Measurements from ENCODE around the gene ADAMTS3.

The ADAMTS3 gene

DNA sequence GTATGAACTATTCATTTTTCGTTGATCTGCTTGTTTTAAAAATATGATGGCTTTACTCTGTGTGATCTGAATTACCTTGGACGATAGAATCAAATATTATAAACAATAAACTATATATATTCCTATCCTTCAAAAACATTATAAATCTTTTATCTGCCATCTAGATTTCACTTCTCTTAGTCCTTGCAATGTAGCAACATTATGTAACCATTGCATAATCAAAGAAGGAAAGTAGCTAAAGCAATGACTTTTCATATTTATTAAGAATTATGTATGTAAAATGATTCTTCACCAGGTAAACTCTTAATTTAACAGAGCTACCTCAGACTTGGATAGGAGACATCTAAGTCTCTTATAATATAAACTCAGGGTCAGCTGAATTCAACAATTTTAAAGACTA is 210.5 kb downstream of the ADAMTS3 start:
- Histone ChIP-seq H3K18ac (ENCODE audit: low read length) (no peak overlapping the region), H3K27ac (replicated peaks; ENCODE audit: low read length) (no peak overlapping the region), H3K4me2 (ENCODE audit: insufficient read depth, low read length, poor library complexity, severe bottlenecking) (no peak overlapping the region), H3K4ac (ENCODE audit: low read length) (no peak overlapping the region), H2AFZ (ENCODE audit: low read length) (no peak overlapping the region), H3K36me3 (replicated peaks in 1 of 2; ENCODE audit: control insufficient read depth in 2 of 2, insufficient read depth in 2 of 2, low read length in 2 of 2) (no peaks in the 10 kb centered on the region), H3K27me3 (ENCODE audit: control insufficient read depth in 3 of 3, insufficient read depth in 3 of 3, low read depth in 1 of 3, low read length in 3 of 3) (no peaks in the 10 kb centered on the region), H3K14ac (ENCODE audit: low read length) (no peak overlapping the region), H4K91ac (ENCODE audit: low read depth, low read length, poor library complexity) (no peak overlapping the region), H4K8ac (ENCODE audit: low read depth, low read length) (no peak overlapping the region), H2AK5ac (ENCODE audit: low read depth, low read length) (no peak overlapping the region), H3K23ac (ENCODE audit: low read depth, low read length, poor library complexity) (no peak overlapping the region), H3K4me1 (ENCODE audit: control insufficient read depth in 2 of 2, insufficient read depth in 1 of 2, low read depth in 1 of 2, low read length in 2 of 2) (no peaks in the 10 kb centered on the region), H3K4me3 (ENCODE audit: low read length in 2 of 2) (no peak overlapping the region), H3K9me3 (replicated peaks in 1 of 2; ENCODE audit: control insufficient read depth in 2 of 2, insufficient read depth in 1 of 2, low read depth in 1 of 2, low read length in 2 of 2) (no peaks in the 10 kb centered on the region), H3K79me1 (ENCODE audit: low read depth, low read length) (no peaks in the 10 kb centered on the region), H3K9ac (ENCODE audit: low read depth, low read length, poor library complexity) (no peak overlapping the region), H2BK5ac (ENCODE audit: low read length) (no peak overlapping the region), H2BK12ac (ENCODE audit: low read length) (no peak overlapping the region), H2BK15ac (ENCODE audit: low read length) (no peak overlapping the region), H2BK120ac (ENCODE audit: low read depth, low read length) (no peak overlapping the region)
- WGBS, 2 donors (ENCODE audit: extremely low coverage in 2 of 2, insufficient read length in 2 of 2, insufficient replicate concordance in 1 of 2): no CpG with 5 or more reads among the region's 2 CpGs
- no peak for DNase-seq (ENCODE audit: low spot score)

DNA sequence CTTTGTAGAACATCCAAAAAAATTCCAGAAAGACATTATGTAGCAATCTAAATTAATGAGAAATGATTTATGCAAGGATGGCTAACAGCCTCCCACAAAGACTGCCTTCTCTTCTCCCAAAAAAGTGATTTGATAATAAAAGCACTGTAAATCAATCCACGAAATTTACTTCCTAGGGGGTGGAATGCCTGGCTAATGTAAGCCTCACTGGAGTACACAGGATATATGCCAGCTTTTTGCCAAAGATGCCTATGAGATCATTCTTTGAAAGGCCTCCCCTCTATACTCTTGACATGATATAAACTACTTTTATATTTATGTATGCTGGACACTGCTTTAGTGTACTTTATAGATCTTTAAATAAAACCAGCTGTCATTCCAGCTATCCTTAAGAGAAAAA is 211.1 kb downstream of the ADAMTS3 start:
- H2AK5ac ChIP-seq (ENCODE audit: low read depth, low read length): no peak overlapping the region
- no peak overlapping the region for H3K4me3 ChIP-seq (ENCODE audit: low read length in 2 of 2)
- H3K79me1 ChIP-seq (ENCODE audit: low read depth, low read length): no peaks in the 10 kb centered on the region
- H3K9ac ChIP-seq (ENCODE audit: low read depth, low read length, poor library complexity): no peak overlapping the region
- H3K4ac ChIP-seq (ENCODE audit: low read length): no peak overlapping the region
- H3K23ac ChIP-seq (ENCODE audit: low read depth, low read length, poor library complexity): no peak overlapping the region
- H2AFZ ChIP-seq (ENCODE audit: low read length): no peak overlapping the region
- no peak overlapping the region for H4K91ac ChIP-seq (ENCODE audit: low read depth, low read length, poor library complexity)
- H3K18ac ChIP-seq (ENCODE audit: low read length): no peak overlapping the region
- H4K8ac ChIP-seq (ENCODE audit: low read depth, low read length): no peak overlapping the region
- no peaks in the 10 kb centered on the region for H3K36me3 ChIP-seq (replicated peaks in 1 of 2; ENCODE audit: control insufficient read depth in 2 of 2, insufficient read depth in 2 of 2, low read length in 2 of 2)
- no peaks in the 10 kb centered on the region for H3K27me3 ChIP-seq (ENCODE audit: control insufficient read depth in 3 of 3, insufficient read depth in 3 of 3, low read depth in 1 of 3, low read length in 3 of 3)
- H2BK120ac ChIP-seq (ENCODE audit: low read depth, low read length): no peak overlapping the region
- H2BK15ac ChIP-seq (ENCODE audit: low read length): no peak overlapping the region
- no peaks in the 10 kb centered on the region for H3K9me3 ChIP-seq (replicated peaks in 1 of 2; ENCODE audit: control insufficient read depth in 2 of 2, insufficient read depth in 1 of 2, low read depth in 1 of 2, low read length in 2 of 2)
- no peak for DNase-seq (ENCODE audit: low spot score)
- no CpG with 5 or more reads among the region's 1 CpG for WGBS, 2 donors (ENCODE audit: extremely low coverage in 2 of 2, insufficient read length in 2 of 2, insufficient replicate concordance in 1 of 2)
- H3K14ac ChIP-seq (ENCODE audit: low read length): no peak overlapping the region
- H2BK5ac ChIP-seq (ENCODE audit: low read length): no peak overlapping the region
- H3K4me2 ChIP-seq (ENCODE audit: insufficient read depth, low read length, poor library complexity, severe bottlenecking): no peak overlapping the region
- H3K27ac ChIP-seq (replicated peaks; ENCODE audit: low read length): no peak overlapping the region
- no peaks in the 10 kb centered on the region for H3K4me1 ChIP-seq (ENCODE audit: control insufficient read depth in 2 of 2, insufficient read depth in 1 of 2, low read depth in 1 of 2, low read length in 2 of 2)
- H2BK12ac ChIP-seq (ENCODE audit: low read length): no peak overlapping the region

DNA sequence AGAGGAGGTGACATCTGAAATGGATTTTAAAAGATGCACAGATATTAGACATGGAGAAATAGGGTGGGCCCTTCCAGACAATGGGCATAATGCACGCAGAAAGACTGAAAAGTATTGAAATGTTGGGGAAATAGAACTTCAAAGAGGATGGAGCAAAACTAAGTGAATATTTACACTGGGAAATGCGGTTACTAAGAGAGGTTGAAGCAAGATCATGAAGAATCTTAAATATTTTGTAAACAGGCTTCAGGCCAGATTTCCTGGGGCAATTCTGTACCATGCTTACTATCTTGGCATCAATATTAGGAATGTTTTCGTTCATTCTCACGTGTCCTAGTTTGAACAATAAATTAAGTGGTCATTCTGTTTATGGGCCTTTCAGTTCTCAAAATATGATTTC is 216.3 kb downstream of the ADAMTS3 start:
- Histone ChIP-seq H3K9ac (ENCODE audit: low read depth, low read length, poor library complexity) (no peak overlapping the region), H2BK15ac (ENCODE audit: low read length) (no peak overlapping the region), H3K79me1 (ENCODE audit: low read depth, low read length) (no peaks in the 10 kb centered on the region), H3K4ac (ENCODE audit: low read length) (no peak overlapping the region), H3K4me3 (ENCODE audit: low read length in 2 of 2) (no peak overlapping the region), H3K4me2 (ENCODE audit: insufficient read depth, low read length, poor library complexity, severe bottlenecking) (no peak overlapping the region), H2AK5ac (ENCODE audit: low read depth, low read length) (no peak overlapping the region), H3K27me3 (ENCODE audit: control insufficient read depth in 3 of 3, insufficient read depth in 3 of 3, low read depth in 1 of 3, low read length in 3 of 3) (no peaks in the 10 kb centered on the region), H3K4me1 (ENCODE audit: control insufficient read depth in 2 of 2, insufficient read depth in 1 of 2, low read depth in 1 of 2, low read length in 2 of 2) (no peaks in the 10 kb centered on the region), H3K27ac (replicated peaks; ENCODE audit: low read length) (no peak overlapping the region), H2BK12ac (ENCODE audit: low read length) (no peak overlapping the region), H2BK120ac (ENCODE audit: low read depth, low read length) (no peak overlapping the region), H3K18ac (ENCODE audit: low read length) (no peak overlapping the region), H3K9me3 (replicated peaks in 1 of 2; ENCODE audit: control insufficient read depth in 2 of 2, insufficient read depth in 1 of 2, low read depth in 1 of 2, low read length in 2 of 2) (no peaks in the 10 kb centered on the region), H2AFZ (ENCODE audit: low read length) (no peak overlapping the region), H3K36me3 (replicated peaks in 1 of 2; ENCODE audit: control insufficient read depth in 2 of 2, insufficient read depth in 2 of 2, low read length in 2 of 2) (no peaks in the 10 kb centered on the region), H3K14ac (ENCODE audit: low read length) (no peak overlapping the region), H4K91ac (ENCODE audit: low read depth, low read length, poor library complexity) (no peak overlapping the region), H3K23ac (ENCODE audit: low read depth, low read length, poor library complexity) (no peak overlapping the region), H4K8ac (ENCODE audit: low read depth, low read length) (no peak overlapping the region), H2BK5ac (ENCODE audit: low read length) (no peak overlapping the region)
- DNase-seq (ENCODE audit: low spot score): no peak
- WGBS, 2 donors (ENCODE audit: extremely low coverage in 2 of 2, insufficient read length in 2 of 2, insufficient replicate concordance in 1 of 2): no CpG with 5 or more reads among the region's 4 CpGs

- Histone ChIP-seq H3K23ac (ENCODE audit: low read depth, low read length, poor library complexity) (no peak overlapping the region), H3K4me1 (ENCODE audit: control insufficient read depth in 2 of 2, insufficient read depth in 1 of 2, low read depth in 1 of 2, low read length in 2 of 2) (no peaks in the 10 kb centered on the region), H4K91ac (ENCODE audit: low read depth, low read length, poor library complexity) (no peak overlapping the region), H3K27ac (replicated peaks; ENCODE audit: low read length) (no peak overlapping the region), H3K4ac (ENCODE audit: low read length) (no peak overlapping the region), H3K18ac (ENCODE audit: low read length) (no peak overlapping the region), H4K8ac (ENCODE audit: low read depth, low read length) (no peak overlapping the region), H3K9me3 (replicated peaks in 1 of 2; ENCODE audit: control insufficient read depth in 2 of 2, insufficient read depth in 1 of 2, low read depth in 1 of 2, low read length in 2 of 2) (no peaks in the 10 kb centered on the region), H3K14ac (ENCODE audit: low read length) (no peak overlapping the region), H3K27me3 (ENCODE audit: control insufficient read depth in 3 of 3, insufficient read depth in 3 of 3, low read depth in 1 of 3, low read length in 3 of 3) (no peaks in the 10 kb centered on the region), H2BK120ac (ENCODE audit: low read depth, low read length) (no peak overlapping the region), H2BK15ac (ENCODE audit: low read length) (no peak overlapping the region), H3K4me3 (ENCODE audit: low read length in 2 of 2) (no peak overlapping the region), H3K79me1 (ENCODE audit: low read depth, low read length) (no peaks in the 10 kb centered on the region), H2BK12ac (ENCODE audit: low read length) (no peak overlapping the region), H2AK5ac (ENCODE audit: low read depth, low read length) (no peak overlapping the region), H3K36me3 (replicated peaks in 1 of 2; ENCODE audit: control insufficient read depth in 2 of 2, insufficient read depth in 2 of 2, low read length in 2 of 2) (no peaks in the 10 kb centered on the region), H3K4me2 (ENCODE audit: insufficient read depth, low read length, poor library complexity, severe bottlenecking) (no peak overlapping the region), H2AFZ (ENCODE audit: low read length) (no peak overlapping the region), H3K9ac (ENCODE audit: low read depth, low read length, poor library complexity) (no peak overlapping the region), H2BK5ac (ENCODE audit: low read length) (no peak overlapping the region)
- WGBS, 2 donors (ENCODE audit: extremely low coverage in 2 of 2, insufficient read length in 2 of 2, insufficient replicate concordance in 1 of 2): no CpG with 5 or more reads among the region's 2 CpGs
- DNase-seq (ENCODE audit: low spot score): no peak
Measured at GRCh38 chr4:72351521-72351920, 217.5 kb downstream of the ADAMTS3 start.
